MCF 10A (cell line): ENCODE data around the gene SLC39A6. TPM values are rescaled to one million over a fixed set of nuclear protein-coding genes. Genes with fewer than 3 reads are reported as not detected.

Source experiments
- BruUV-seq: library from RNA; stranded (reverse); fragments of 400-500 nt; replicated peaks from 2 replicates; lab custom pipeline; 2021; lab: Mats Ljungman, UMichigan
- CTCF ChIA-PET: fragments of 300-600 bp; sonication (Branson Sonifier 250); formaldehyde crosslinking; extraction: SDS; loops from one replicate; lab custom pipeline; 2021; ENCODE audit warnings: antibody characterized with exemption, inconsistent platforms; lab: Yijun Ruan, JAX
- POLR2A ChIA-PET: fragments of 300-600, 350-650 bp; sonication (Branson Sonifier 250); formaldehyde crosslinking; extraction: SDS; loops from one replicate; lab custom pipeline; 2020; ENCODE audit warnings: antibody characterized with exemption, inconsistent platforms; lab: Yijun Ruan, JAX
- DNase-seq: peaks from one replicate; pipeline ENCODE4 v3.0.0-alpha.2; 2018; ENCODE audit not compliant: unreplicated experiment
- H3K27ac Mint-ChIP-seq: one replicate; pipeline ENCODE4 v1.8.0; 2022; ENCODE audit warnings: mild to moderate bottlenecking, low read depth, mixed read lengths; ENCODE audit not compliant: unreplicated experiment
- H3K27me3 Mint-ChIP-seq: one replicate; pipeline ENCODE4 v1.8.0; 2022; ENCODE audit warnings: mixed read lengths; ENCODE audit not compliant: insufficient read depth, unreplicated experiment
- H3K36me3 Mint-ChIP-seq: one replicate; pipeline ENCODE4 v1.8.0; 2022; ENCODE audit warnings: mild to moderate bottlenecking, moderate library complexity, mixed read lengths; ENCODE audit not compliant: insufficient read depth, unreplicated experiment
- H3K4me1 Mint-ChIP-seq: one replicate; pipeline ENCODE4 v1.8.0; 2022; ENCODE audit warnings: mixed read lengths; ENCODE audit not compliant: insufficient read depth, unreplicated experiment
- H3K4me3 Mint-ChIP-seq: one replicate; pipeline ENCODE4 v1.8.0; 2022; ENCODE audit warnings: mild to moderate bottlenecking, moderate library complexity, mixed read lengths; ENCODE audit not compliant: unreplicated experiment
- H3K9me3 Mint-ChIP-seq: one replicate; pipeline ENCODE4 v1.8.0; 2022; ENCODE audit warnings: mixed read lengths; ENCODE audit not compliant: unreplicated experiment
- CTCF ChIP-seq: fragments of 200-600 bp; IDR thresholded peaks from one replicate; pipeline ENCODE4 v1.8.0; 2022; ENCODE audit warnings: antibody characterized with exemption, mild to moderate bottlenecking; ENCODE audit not compliant: unreplicated experiment
- intact Hi-C: fragments of 100-400 bp; cut with micrococcal nuclease; formaldehyde crosslinking; loops from 2 replicates; pipeline ENCODE4 v1.14.1; 2022
- total RNA-seq: library from RNA; stranded (reverse); gene quantifications from 2 replicates; pipeline ENCODE4 v1.2.3, GENCODE V29; 2022

The SLC39A6 gene
- total RNA-seq, 1 experiment from 2014 or later = 49.7 TPM

GRCh38 chr18:36064027-36064808, 64.9 kb downstream of the SLC39A6 start:
- intact Hi-C loops = no loop called here
- Mint-ChIP-seq H3K36me3 (peaks cover 5% of the 10 kb centered on the region), H3K4me3 (no peak overlapping the region), H3K27me3 (no peaks in the 10 kb centered on the region), H3K4me1 (peaks cover 12% of the 10 kb centered on the region), H3K9me3 (no peaks in the 10 kb centered on the region), H3K27ac (peak overlapping the region; percentile 70)
- no peak for TF ChIP-seq CTCF
- CTCF ChIA-PET = no interaction called here
- POLR2A ChIA-PET = interaction anchor here (3.7 kb wide), 1 partner anchor 65 kb away, joined by 44 read pairs; the partner anchor contains the start of genes ELP2 and SLC39A6
- DNase-seq = no peak
- no TSS peak for BruUV-seq

DNA sequence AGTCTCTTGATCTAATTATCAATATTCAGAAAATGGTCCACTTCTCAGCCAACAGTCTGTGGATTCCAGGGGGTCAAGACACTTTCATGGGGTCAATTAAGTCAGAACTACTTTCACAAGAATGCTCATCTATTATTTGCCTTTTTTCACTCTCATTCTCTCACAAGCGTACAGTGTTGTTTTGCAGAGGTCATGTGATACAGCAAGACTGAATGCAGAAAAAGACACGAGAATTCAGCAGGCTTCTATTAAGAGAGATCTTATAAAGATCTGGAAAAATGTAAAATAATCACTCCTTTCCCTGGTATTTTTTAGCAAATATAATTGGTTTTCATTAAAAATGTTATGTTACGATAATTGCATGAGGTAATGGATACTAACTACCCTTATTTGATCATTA, 70.5 kb downstream of the SLC39A6 start:
- Mint-ChIP-seq H3K36me3 (peaks cover 5% of the 10 kb centered on the region), H3K27me3 (no peaks in the 10 kb centered on the region), H3K4me3 (no peak overlapping the region), H3K27ac (no peak overlapping the region), H3K9me3 (no peaks in the 10 kb centered on the region), H3K4me1 (peaks cover 8% of the 10 kb centered on the region)
- intact Hi-C loops = no loop called here
- no peak for DNase-seq
- CTCF ChIA-PET = no interaction called here
- no peak for TF ChIP-seq CTCF
- no TSS peak for BruUV-seq
- POLR2A ChIA-PET = no interaction called here

Other genes starting within 250 kb of the SLC39A6 start
- gene RPRD1A, start 61.8 kb downstream of the SLC39A6 start, total RNA-seq = 89.1 and 116 TPM in 2 replicates
- gene ELP2, start 559 bp upstream of the SLC39A6 start, total RNA-seq = 100 and 105 TPM in 2 replicates
- 69.1 and 81.1 TPM in 2 replicates for gene MOCOS, start 58.2 kb upstream of the SLC39A6 start, total RNA-seq
- gene FHOD3, start 168.4 kb upstream of the SLC39A6 start, total RNA-seq = 5.0 and 5.3 TPM in 2 replicates